ENCODE data around the gene ACTA2. TPM values are rescaled to one million over a fixed set of nuclear protein-coding genes. Genes with fewer than 3 reads are reported as not detected.

The ACTA2 gene
- total RNA-seq, 1 experiment from 2014 or later, result 52.2 TPM

- POLR2A ChIA-PET (ENCODE audit: low non-redundant PET), result no interaction called here
- peak overlapping the region; percentile 89 for H3K4me3 ChIP-seq (ENCODE audit: low read depth, low read length, poor library complexity, severe bottlenecking)
- H3K36me3 ChIP-seq (ENCODE audit: insufficient read depth, low read length, poor library complexity, severe bottlenecking), result no peaks in the 10 kb centered on the region
- no peaks in the 10 kb centered on the region for H3K9me3 ChIP-seq (ENCODE audit: low read depth, low read length, poor library complexity, severe bottlenecking)
- intact Hi-C loops (cut with micrococcal nuclease; ENCODE audit: unreplicated experiment), result no loop called here
- H3K4me1 ChIP-seq (ENCODE audit: insufficient read depth, low read length, poor library complexity, severe bottlenecking), result peaks cover 32% of the 10 kb centered on the region
- no TSS peak for BruUV-seq (replicated peaks)
- no peaks in the 10 kb centered on the region for H3K27me3 ChIP-seq (replicated peaks; ENCODE audit: insufficient read depth, low read depth, low read length, poor library complexity)
- H3K27ac ChIP-seq (ENCODE audit: low read depth, low read length, poor library complexity, severe bottlenecking), result peak overlapping the region; percentile 97
- DNase-seq (ENCODE audit: low spot score), result no peak
- CTCF ChIA-PET, result interaction anchor here (0.5 to 1.5 kb wide), 2 partner anchors 60 to 183 kb away, joined by 4 to 5 read pairs; no protein-coding TSS in a partner anchor
- TF ChIP-seq CTCF (conservative IDR thresholded peaks at IDR 0.05; ENCODE audit: low read depth, low read length), result no peak
- no peak for TF ChIP-seq EZH2 (IDR thresholded peaks at IDR 0.05; ENCODE audit: borderline replicate concordance, low read depth, low read length, poor library complexity, severe bottlenecking)
These were observed 41.4 kb upstream of the ACTA2 start for GRCh38 chr10:88994019-88994418.

DNA sequence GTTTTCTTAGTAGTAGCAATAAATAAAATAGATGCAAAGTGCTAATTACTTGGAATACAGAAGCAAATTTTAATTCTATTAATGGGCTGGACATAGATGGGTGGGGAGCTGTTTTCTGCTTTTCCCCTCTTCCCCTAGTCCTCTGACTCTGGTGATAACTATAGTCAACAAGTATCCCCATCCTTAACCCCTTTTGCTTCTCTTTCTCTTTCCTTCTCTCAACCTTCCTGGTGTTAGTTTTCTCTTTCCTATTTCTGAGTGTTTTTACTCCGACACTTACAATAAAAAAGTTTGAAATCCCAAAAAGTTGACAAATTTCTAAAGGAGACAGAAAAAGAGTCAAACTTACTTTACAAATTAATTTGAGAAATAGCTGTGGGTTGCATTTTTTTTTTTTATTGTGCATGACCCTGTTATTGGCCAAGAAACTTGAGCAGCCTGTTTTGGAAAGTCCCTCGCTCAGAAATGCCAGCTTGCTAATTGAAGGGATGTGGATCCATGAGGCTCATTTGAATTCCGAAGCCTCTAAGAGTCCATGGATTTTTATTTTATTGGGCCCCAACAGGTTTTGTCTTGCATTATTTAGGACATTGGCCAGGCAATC lies 40.5 kb upstream of the ACTA2 start:
- Histone ChIP-seq H3K4me1 (ENCODE audit: insufficient read depth, low read length, poor library complexity, severe bottlenecking) (peaks cover 38% of the 10 kb centered on the region), H3K27ac (ENCODE audit: low read depth, low read length, poor library complexity, severe bottlenecking) (peak overlapping the region; percentile 97), H3K36me3 (ENCODE audit: insufficient read depth, low read length, poor library complexity, severe bottlenecking) (no peaks in the 10 kb centered on the region), H3K27me3 (replicated peaks; ENCODE audit: insufficient read depth, low read depth, low read length, poor library complexity) (no peaks in the 10 kb centered on the region), H3K9me3 (ENCODE audit: low read depth, low read length, poor library complexity, severe bottlenecking) (no peaks in the 10 kb centered on the region), H3K4me3 (ENCODE audit: low read depth, low read length, poor library complexity, severe bottlenecking) (peak overlapping the region; percentile 89)
- POLR2A ChIA-PET (ENCODE audit: low non-redundant PET), result interaction anchor here (0.5 kb wide), 1 partner anchor 421 kb away, joined by 4 read pairs; the partner anchor contains the start of gene IFIT5
- no TSS peak for BruUV-seq (replicated peaks)
- DNase-seq (ENCODE audit: low spot score), result no peak
- CTCF ChIA-PET, result interaction anchor here (0.5 to 1.5 kb wide), 2 partner anchors 59 to 182 kb away, joined by 4 to 5 read pairs; no protein-coding TSS in a partner anchor
- TF ChIP-seq CTCF (conservative IDR thresholded peaks at IDR 0.05; ENCODE audit: low read depth, low read length), result no peak
- TF ChIP-seq EZH2 (IDR thresholded peaks at IDR 0.05; ENCODE audit: borderline replicate concordance, low read depth, low read length, poor library complexity, severe bottlenecking), result no peak
- intact Hi-C loops (cut with micrococcal nuclease; ENCODE audit: unreplicated experiment), result no loop called here

DNA sequence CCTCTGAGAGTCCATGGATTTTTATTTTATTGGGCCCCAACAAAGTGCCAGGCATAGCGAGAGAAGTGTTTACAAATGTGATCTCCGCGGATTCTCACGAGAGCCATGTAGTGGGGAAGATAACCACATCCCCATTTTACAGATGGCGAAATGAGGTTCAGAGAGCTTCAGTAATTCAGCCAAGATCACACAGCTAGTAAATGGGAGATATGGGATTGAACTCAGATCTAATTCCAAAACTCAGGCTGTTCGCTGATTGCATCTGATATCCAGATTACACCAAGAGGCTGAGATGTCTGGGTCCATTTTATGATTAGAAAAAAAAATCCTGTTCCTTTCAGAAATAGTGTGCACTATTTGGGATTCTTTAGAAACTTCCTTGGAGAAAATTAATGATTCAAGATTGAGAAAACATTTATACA lies 39.3 kb upstream of the ACTA2 start:
- intact Hi-C loops (cut with micrococcal nuclease; ENCODE audit: unreplicated experiment), result loop anchor here (2.0 kb wide), 1 partner anchor 109 kb away; no protein-coding TSS in a partner anchor
- H3K27me3 ChIP-seq (replicated peaks; ENCODE audit: insufficient read depth, low read depth, low read length, poor library complexity), result no peaks in the 10 kb centered on the region
- H3K36me3 ChIP-seq (ENCODE audit: insufficient read depth, low read length, poor library complexity, severe bottlenecking), result no peaks in the 10 kb centered on the region
- TF ChIP-seq CTCF (conservative IDR thresholded peaks at IDR 0.05; ENCODE audit: low read depth, low read length), result no peak
- no peak for TF ChIP-seq EZH2 (IDR thresholded peaks at IDR 0.05; ENCODE audit: borderline replicate concordance, low read depth, low read length, poor library complexity, severe bottlenecking)
- H3K27ac ChIP-seq (ENCODE audit: low read depth, low read length, poor library complexity, severe bottlenecking), result peak overlapping the region; percentile 97
- CTCF ChIA-PET, result no interaction called here
- POLR2A ChIA-PET (ENCODE audit: low non-redundant PET), result interaction anchor here (0.6 to 0.7 kb wide), 2 partner anchors 90 to 1232 kb away, joined by 4 read pairs; no protein-coding TSS in a partner anchor
- DNase-seq (ENCODE audit: low spot score), result no peak
- H3K9me3 ChIP-seq (ENCODE audit: low read depth, low read length, poor library complexity, severe bottlenecking), result no peaks in the 10 kb centered on the region
- peaks cover 49% of the 10 kb centered on the region for H3K4me1 ChIP-seq (ENCODE audit: insufficient read depth, low read length, poor library complexity, severe bottlenecking)
- BruUV-seq (replicated peaks), result no TSS peak
- H3K4me3 ChIP-seq (ENCODE audit: low read depth, low read length, poor library complexity, severe bottlenecking), result peak overlapping the region; percentile 89

Data from A673 (cell line).